ENCODE results near the gene INTS1.

The INTS1 gene

GRCh38 chr7:1474736-1475135 lies 29.5 kb downstream of the INTS1 start:
- Histone ChIP-seq H2AFZ (ENCODE audit: low read length) (no peak overlapping the region), H3K27ac (ENCODE audit: low read depth, low read length, poor library complexity, severe bottlenecking) (no peak overlapping the region), H3K9ac (ENCODE audit: low read length) (no peak overlapping the region), H3K4me2 (ENCODE audit: low read length) (no peak overlapping the region), H4K20me1 (ENCODE audit: insufficient read depth, low read length) (no peaks in the 10 kb centered on the region), H3K36me3 (ENCODE audit: insufficient read depth, low read length) (peaks cover 76% of the 10 kb centered on the region), H3K9me3 (ENCODE audit: low read length) (no peaks in the 10 kb centered on the region), H3K79me2 (ENCODE audit: insufficient read depth, low read length) (no peaks in the 10 kb centered on the region), H3F3A (ENCODE audit: insufficient read depth, low read length) (no peaks in the 10 kb centered on the region), H3K4me3 (ENCODE audit: low read depth, low read length, poor library complexity, severe bottlenecking) (no peak overlapping the region), H3K9me2 (ENCODE audit: low read depth, low read length) (no peaks in the 10 kb centered on the region), H3K4me1 (ENCODE audit: insufficient read depth, low read length, severe bottlenecking) (peaks cover 3% of the 10 kb centered on the region), H3K27me3 (ENCODE audit: insufficient read depth, low read length) (no peaks in the 10 kb centered on the region)
- TF ChIP-seq CTCF (IDR thresholded peaks at IDR 0.05; ENCODE audit: low read length) = no peak
- no peak for TF ChIP-seq EZH2 (IDR thresholded peaks at IDR 0.05; ENCODE audit: borderline replicate concordance, low read length)

- no peaks in the 10 kb centered on the region for H3F3A ChIP-seq (ENCODE audit: insufficient read depth, low read length)
- no peak overlapping the region for H2AFZ ChIP-seq (ENCODE audit: low read length)
- H3K9me2 ChIP-seq (ENCODE audit: low read depth, low read length) = no peaks in the 10 kb centered on the region
- no peak overlapping the region; the same call in 1 of the 2 replicates for H3K9ac ChIP-seq (ENCODE audit: low read length)
- H3K9me3 ChIP-seq (ENCODE audit: low read length) = no peaks in the 10 kb centered on the region
- H3K27ac ChIP-seq (ENCODE audit: low read depth, low read length, poor library complexity, severe bottlenecking) = no peak overlapping the region
- H3K4me2 ChIP-seq (ENCODE audit: low read length) = no peak overlapping the region
- H3K27me3 ChIP-seq (ENCODE audit: insufficient read depth, low read length) = no peaks in the 10 kb centered on the region
- peak; percentile 85 for TF ChIP-seq CTCF (IDR thresholded peaks at IDR 0.05; ENCODE audit: low read length)
- no peak for TF ChIP-seq EZH2 (IDR thresholded peaks at IDR 0.05; ENCODE audit: borderline replicate concordance, low read length)
- no peaks in the 10 kb centered on the region for H3K79me2 ChIP-seq (ENCODE audit: insufficient read depth, low read length)
- no peaks in the 10 kb centered on the region for H4K20me1 ChIP-seq (ENCODE audit: insufficient read depth, low read length)
- H3K4me3 ChIP-seq (ENCODE audit: low read depth, low read length, poor library complexity, severe bottlenecking) = no peak overlapping the region
- peaks cover 72% of the 10 kb centered on the region for H3K36me3 ChIP-seq (ENCODE audit: insufficient read depth, low read length)
- peaks cover 3% of the 10 kb centered on the region for H3K4me1 ChIP-seq (ENCODE audit: insufficient read depth, low read length, severe bottlenecking)
These were observed 30.2 kb downstream of the INTS1 start for GRCh38 chr7:1473864-1474512.

GRCh38 chr7:1470901-1471300 lies 33.3 kb downstream of the INTS1 start:
- Histone ChIP-seq H3K79me2 (ENCODE audit: insufficient read depth, low read length) (no peaks in the 10 kb centered on the region), H3F3A (ENCODE audit: insufficient read depth, low read length) (no peaks in the 10 kb centered on the region), H3K9me2 (ENCODE audit: low read depth, low read length) (no peaks in the 10 kb centered on the region), H3K4me2 (ENCODE audit: low read length) (no peak overlapping the region), H4K20me1 (ENCODE audit: insufficient read depth, low read length) (no peaks in the 10 kb centered on the region), H3K27me3 (ENCODE audit: insufficient read depth, low read length) (no peaks in the 10 kb centered on the region), H3K9ac (ENCODE audit: low read length) (no peak overlapping the region), H3K9me3 (ENCODE audit: low read length) (no peaks in the 10 kb centered on the region), H3K4me3 (ENCODE audit: low read depth, low read length, poor library complexity, severe bottlenecking) (no peak overlapping the region), H3K27ac (ENCODE audit: low read depth, low read length, poor library complexity, severe bottlenecking) (no peak overlapping the region), H3K4me1 (ENCODE audit: insufficient read depth, low read length, severe bottlenecking) (peaks cover 3% of the 10 kb centered on the region), H3K36me3 (ENCODE audit: insufficient read depth, low read length) (peaks cover 45% of the 10 kb centered on the region), H2AFZ (ENCODE audit: low read length) (no peak overlapping the region)
- TF ChIP-seq EZH2 (IDR thresholded peaks at IDR 0.05; ENCODE audit: borderline replicate concordance, low read length) (no peak), CTCF (IDR thresholded peaks at IDR 0.05; ENCODE audit: low read length) (no peak)

Measured in OCI-LY1 (cell line).